Measurements from ENCODE around the gene PARD3. TPM values are rescaled to one million over a fixed set of nuclear protein-coding genes. Genes with fewer than 3 reads are reported as not detected.

Gene PARD3
- total and polyA plus RNA-seq, 12 donors: 17.0 to 93.8 (median 47.3) TPM

- H3K27me3 ChIP-seq: no peaks in the 10 kb centered on the region
- H3K4me1 ChIP-seq (replicated peaks in 1 of 2): peaks cover 2 to 41% of the 10 kb centered on the region in 2 donors
Observed at GRCh38 chr10:34776090-34776690, 38.9 kb downstream of the PARD3 start.

GRCh38 chr10:34775044-34775637, 40.0 kb downstream of the PARD3 start:
- TF ChIP-seq CTCF (IDR thresholded peaks at IDR 0.05) (no peak), POLR2A (IDR thresholded peaks at IDR 0.05) (no peak)
- DNase-seq: no peak
- 94 to 96% (median 95%) methylated on average over 3 of the region's 3 CpGs for WGBS, 4 donors

More at GRCh38 chr10:34776090-34776690, 38.9 kb downstream of the PARD3 start:
- TF ChIP-seq POLR2A (IDR thresholded peaks at IDR 0.05): no peak
- no peak for TF ChIP-seq CTCF (IDR thresholded peaks at IDR 0.05)
- WGBS, 4 donors: 57 to 75% (median 68%) methylated on average over 2 of the region's 2 CpGs
- H3K36me3 ChIP-seq (replicated peaks in 1 of 2): no peaks in the 10 kb centered on the region
- no peaks in the 10 kb centered on the region for H3K9me3 ChIP-seq (replicated peaks in 1 of 3)
- intact Hi-C loops (cut with DNase I): no loop called here
- no peak overlapping the region for H3K27ac ChIP-seq
- H3K4me3 ChIP-seq: no peak overlapping the region
- DNase-seq: no peak

GRCh38 chr10:34773636-34774630, 41.2 kb downstream of the PARD3 start:
- H3K9me3 ChIP-seq (replicated peaks in 1 of 3): no peaks in the 10 kb centered on the region
- H3K27me3 ChIP-seq: no peaks in the 10 kb centered on the region
- no peaks in the 10 kb centered on the region for H3K36me3 ChIP-seq (replicated peaks in 1 of 2)
- H3K27ac ChIP-seq: no peak overlapping the region
- TF ChIP-seq POLR2A (IDR thresholded peaks at IDR 0.05): no peak
- no peak for TF ChIP-seq CTCF (IDR thresholded peaks at IDR 0.05)
- H3K4me3 ChIP-seq: no peak overlapping the region
- WGBS, 4 donors: 63 to 72% (median 67%) methylated on average over 4 of the region's 4 CpGs
- H3K4me1 ChIP-seq (replicated peaks in 1 of 2): peaks cover 1 to 30% of the 10 kb centered on the region in 2 donors
- intact Hi-C loops (cut with DNase I): no loop called here
- no peak for DNase-seq

More at GRCh38 chr10:34775044-34775637, 40.0 kb downstream of the PARD3 start:
- Histone ChIP-seq H3K4me3 (no peak overlapping the region), H3K9me3 (replicated peaks in 1 of 3) (no peaks in the 10 kb centered on the region), H3K27ac (no peak overlapping the region), H3K27me3 (no peaks in the 10 kb centered on the region), H3K4me1 (replicated peaks in 1 of 2) (peaks cover 0 to 31% of the 10 kb centered on the region in 2 donors), H3K36me3 (replicated peaks in 1 of 2) (no peaks in the 10 kb centered on the region)
- intact Hi-C loops (cut with DNase I): no loop called here

- Histone ChIP-seq H3K4me3 (no peak overlapping the region), H3K4me1 (replicated peaks in 1 of 2) (peaks cover 3 to 41% of the 10 kb centered on the region in 2 donors), H3K27me3 (no peaks in the 10 kb centered on the region), H3K36me3 (replicated peaks in 1 of 2) (no peaks in the 10 kb centered on the region), H3K9me3 (replicated peaks in 1 of 3) (no peaks in the 10 kb centered on the region), H3K27ac (no peak overlapping the region)
- DNase-seq: no peak
- 88 to 93% (median 90%) methylated on average over 4 of the region's 4 CpGs for WGBS, 4 donors
- no peak for TF ChIP-seq CTCF (IDR thresholded peaks at IDR 0.05)
- TF ChIP-seq POLR2A (IDR thresholded peaks at IDR 0.05): no peak
- intact Hi-C loops (cut with DNase I): no loop called here
Observed at GRCh38 chr10:34771525-34771924, 43.6 kb downstream of the PARD3 start.
